Loucy (cell line): ENCODE measurements around the gene CNFN.

Experiments used
- H2AFZ ChIP-seq: fragments of 200-600 bp; sonication (generic); 2 replicates; pipeline ENCODE4 v1.6.0; 2016; ENCODE audit warnings: antibody characterized with exemption, mild to moderate bottlenecking, low read length, moderate library complexity
- H3F3A ChIP-seq: fragments of 200-600 bp; 2 replicates; pipeline ENCODE4 v1.6.0; 2016; ENCODE audit warnings: antibody characterized with exemption, low read depth, mild to moderate bottlenecking
- H3K27me3 ChIP-seq: fragments of 200-600 bp; sonication (generic); 2 replicates; pipeline ENCODE4 v1.6.1; 2014; ENCODE audit warnings: low read length, mild to moderate bottlenecking; ENCODE audit not compliant: insufficient read depth, poor library complexity, severe bottlenecking
- H3K36me3 ChIP-seq: fragments of 200-600 bp; sonication (generic); 2 replicates; pipeline ENCODE4 v1.6.1; 2016; ENCODE audit warnings: low read length; ENCODE audit not compliant: insufficient read depth
- H3K4me1 ChIP-seq: fragments of 200-600 bp; sonication (generic); 2 replicates; pipeline ENCODE4 v1.5.1; 2014; ENCODE audit warnings: low read length, mild to moderate bottlenecking; ENCODE audit not compliant: insufficient read depth, poor library complexity, severe bottlenecking
- H3K4me2 ChIP-seq: fragments of 200-600 bp; sonication (generic); 2 replicates; pipeline ENCODE4 v1.6.0; 2014; ENCODE audit warnings: antibody characterized with exemption, low read length, low read depth, mild to moderate bottlenecking; ENCODE audit not compliant: poor library complexity, severe bottlenecking
- H3K4me3 ChIP-seq: fragments of 200-600 bp; sonication (generic); 2 replicates; pipeline ENCODE4 v1.5.1; 2014; ENCODE audit warnings: low read length, mild to moderate bottlenecking, mixed read lengths; ENCODE audit not compliant: poor library complexity, severe bottlenecking
- H3K79me2 ChIP-seq: fragments of 200-600 bp; sonication (generic); 2 replicates; pipeline ENCODE4 v1.6.1; 2014; ENCODE audit warnings: low read length; ENCODE audit not compliant: insufficient read depth
- H3K9ac ChIP-seq: fragments of 200-600 bp; sonication (generic); 2 replicates; pipeline ENCODE4 v1.6.0; 2014; ENCODE audit warnings: mild to moderate bottlenecking, low read depth, low read length, moderate library complexity; ENCODE audit not compliant: poor library complexity, severe bottlenecking
- H3K9me2 ChIP-seq: fragments of 200-600 bp; sonication (generic); replicated peaks from 2 replicates; pipeline ENCODE4 v1.6.1; 2016; ENCODE audit warnings: low read depth, low read length, mixed read lengths
- H3K9me3 ChIP-seq: fragments of 200-600 bp; sonication (generic); 2 replicates; pipeline ENCODE4 v1.6.1; 2014; ENCODE audit warnings: mild to moderate bottlenecking, antibody characterized with exemption, low read length, low read depth; ENCODE audit not compliant: insufficient read depth
- H4K20me1 ChIP-seq: fragments of 200-600 bp; sonication (generic); 2 replicates; pipeline ENCODE4 v1.6.0; 2014; ENCODE audit warnings: antibody characterized with exemption, low read length, mild to moderate bottlenecking; ENCODE audit not compliant: insufficient read depth, poor library complexity, severe bottlenecking
- EZH2phosphoT487 ChIP-seq: fragments of 200-600 bp; IDR thresholded peaks from 2 replicates; pipeline ENCODE4 v1.6.1; 2018; ENCODE audit warnings: antibody characterized with exemption, mild to moderate bottlenecking, moderate library complexity, borderline replicate concordance
- TF ChIP-seq, protein P1 (sequence below): fragments of 200-600 bp; sonication (generic); conservative IDR thresholded peaks from 2 replicates; pipeline ENCODE4 v1.5.1; 2014; ENCODE audit warnings: mild to moderate bottlenecking, antibody characterized with exemption, low read length

Gene CNFN

GRCh38 chr19:42396381-42397262 is 6.5 kb upstream of the CNFN start:
- Histone ChIP-seq H3F3A (no peaks in the 10 kb centered on the region), H4K20me1 (no peaks in the 10 kb centered on the region), H3K79me2 (peaks cover 15% of the 10 kb centered on the region; the same call in 1 of the 2 replicates), H3K9me2 (no peaks in the 10 kb centered on the region), H3K9me3 (no peaks in the 10 kb centered on the region), H3K4me3 (peak overlapping the region; percentile 88), H2AFZ (peak overlapping the region; percentile 88), H3K27me3 (no peaks in the 10 kb centered on the region), H3K4me1 (peaks cover 22% of the 10 kb centered on the region), H3K36me3 (no peaks in the 10 kb centered on the region), H3K9ac (peak overlapping the region; percentile 89), H3K4me2 (peak overlapping the region; percentile 87)
- no peak for TF ChIP-seq EZH2phosphoT487
- TF ChIP-seq, protein P1, sequence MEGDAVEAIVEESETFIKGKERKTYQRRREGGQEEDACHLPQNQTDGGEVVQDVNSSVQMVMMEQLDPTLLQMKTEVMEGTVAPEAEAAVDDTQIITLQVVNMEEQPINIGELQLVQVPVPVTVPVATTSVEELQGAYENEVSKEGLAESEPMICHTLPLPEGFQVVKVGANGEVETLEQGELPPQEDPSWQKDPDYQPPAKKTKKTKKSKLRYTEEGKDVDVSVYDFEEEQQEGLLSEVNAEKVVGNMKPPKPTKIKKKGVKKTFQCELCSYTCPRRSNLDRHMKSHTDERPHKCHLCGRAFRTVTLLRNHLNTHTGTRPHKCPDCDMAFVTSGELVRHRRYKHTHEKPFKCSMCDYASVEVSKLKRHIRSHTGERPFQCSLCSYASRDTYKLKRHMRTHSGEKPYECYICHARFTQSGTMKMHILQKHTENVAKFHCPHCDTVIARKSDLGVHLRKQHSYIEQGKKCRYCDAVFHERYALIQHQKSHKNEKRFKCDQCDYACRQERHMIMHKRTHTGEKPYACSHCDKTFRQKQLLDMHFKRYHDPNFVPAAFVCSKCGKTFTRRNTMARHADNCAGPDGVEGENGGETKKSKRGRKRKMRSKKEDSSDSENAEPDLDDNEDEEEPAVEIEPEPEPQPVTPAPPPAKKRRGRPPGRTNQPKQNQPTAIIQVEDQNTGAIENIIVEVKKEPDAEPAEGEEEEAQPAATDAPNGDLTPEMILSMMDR = no peak

DNA sequence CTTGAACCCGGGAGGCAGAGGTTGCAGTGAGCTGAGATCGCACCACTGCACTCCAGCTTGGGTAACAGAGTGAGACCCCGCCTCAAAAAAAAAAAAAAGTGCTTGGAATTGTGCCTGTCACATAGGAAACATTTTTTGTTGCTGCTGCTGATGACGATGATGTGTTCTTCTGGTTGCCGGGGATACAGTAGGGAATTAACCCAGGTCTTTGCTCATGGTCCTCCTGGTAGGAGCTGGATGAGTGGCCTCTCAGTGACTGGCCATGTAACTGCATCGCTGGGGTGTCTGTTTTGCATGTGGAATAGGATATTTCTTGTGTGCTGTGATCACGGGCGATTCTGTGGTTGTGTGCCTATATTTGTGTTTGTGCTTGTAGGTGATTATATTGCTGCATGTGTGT is 4.7 kb upstream of the CNFN start:
- no peaks in the 10 kb centered on the region for H3K9me2 ChIP-seq
- no peak overlapping the region for H3K4me3 ChIP-seq

GRCh38 chr19:42392165-42392564 is 2.1 kb upstream of the CNFN start:
- H3K36me3 ChIP-seq = no peaks in the 10 kb centered on the region
- no peak overlapping the region for H2AFZ ChIP-seq
- no peaks in the 10 kb centered on the region for H3K27me3 ChIP-seq
- peaks cover 1% of the 10 kb centered on the region; the same call in 1 of the 2 replicates for H3K79me2 ChIP-seq
- no peak overlapping the region for H3K9ac ChIP-seq
- no peak overlapping the region for H3K4me2 ChIP-seq
- no peaks in the 10 kb centered on the region for H4K20me1 ChIP-seq
- no peaks in the 10 kb centered on the region for H3K9me2 ChIP-seq
- TF ChIP-seq EZH2phosphoT487 = no peak
- TF ChIP-seq, protein P1 = no peak
- peaks cover 9% of the 10 kb centered on the region for H3K4me1 ChIP-seq
- H3F3A ChIP-seq = no peaks in the 10 kb centered on the region
- H3K4me3 ChIP-seq = no peak overlapping the region
- H3K9me3 ChIP-seq = no peaks in the 10 kb centered on the region

More for the DNA sequence above, 4.7 kb upstream of the CNFN start:
- Histone ChIP-seq H3K27me3 (no peaks in the 10 kb centered on the region), H3K9ac (no peak overlapping the region), H3K4me1 (peaks cover 16% of the 10 kb centered on the region), H3K4me2 (no peak overlapping the region), H3K79me2 (peaks cover 15% of the 10 kb centered on the region; the same call in 1 of the 2 replicates), H3K36me3 (no peaks in the 10 kb centered on the region), H3K9me3 (no peaks in the 10 kb centered on the region), H4K20me1 (no peaks in the 10 kb centered on the region), H2AFZ (no peak overlapping the region), H3F3A (no peaks in the 10 kb centered on the region)
- TF ChIP-seq, protein P1 = no peak
- no peak for TF ChIP-seq EZH2phosphoT487
